ENCODE measurements around the gene SHLD2. TPM values are rescaled to one million over a fixed set of nuclear protein-coding genes. Genes with fewer than 3 reads are reported as not detected.
A peak's percentile ranks its signal among the peaks of the same experiment; 100 is the strongest.
"Not testable (repeated sequence)": the region's sequence is repeated elsewhere in the genome, so short reads cannot be mapped to it uniquely, and the experiment has no call there.

SHLD2 gene
- total and polyA plus RNA-seq, 2 of the 4 experiments (the other 2 are of a cell fraction): 10.6 to 19.9 TPM

DNA sequence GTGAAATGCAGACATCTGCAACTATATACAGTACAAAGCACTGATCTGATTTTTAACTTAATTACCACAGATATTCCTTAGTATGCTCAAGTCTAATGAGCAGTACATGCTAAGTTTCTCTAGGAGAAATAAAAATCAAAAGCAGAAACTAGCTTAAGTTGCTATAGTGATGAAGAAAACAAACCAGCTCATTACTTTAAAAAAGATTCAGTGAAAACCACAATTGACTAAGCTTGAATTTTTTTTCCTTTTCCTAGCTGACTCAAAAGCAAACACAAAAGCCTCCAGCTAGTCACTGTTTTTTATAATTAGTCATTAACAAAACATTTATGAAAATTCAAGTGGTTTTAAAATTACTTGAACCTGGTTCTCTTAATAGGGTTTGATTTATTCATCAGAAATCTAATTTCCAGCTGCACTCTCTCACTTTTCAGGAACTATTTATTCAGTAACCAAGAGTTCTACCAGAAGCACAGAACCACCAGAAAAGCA is 10.7 kb upstream of the SHLD2 start:
- H3K4me1 ChIP-seq (ENCODE audit: control insufficient read depth, insufficient read depth, low read length); H3K23ac ChIP-seq (ENCODE audit: low read depth, low read length); H4K8ac ChIP-seq (ENCODE audit: low read depth in 2 of 2, low read length in 2 of 2); H2BK20ac ChIP-seq (ENCODE audit: low read depth, low read length); H2AK5ac ChIP-seq (ENCODE audit: low read depth, low read length); H2BK15ac ChIP-seq (ENCODE audit: low read depth, low read length); in situ Hi-C loops (cut with MboI; ENCODE audit: low sequenced_read_pairs); H3K9me3 ChIP-seq (ENCODE audit: control insufficient read depth, insufficient read depth, low read length); dilution Hi-C loops (cut with HindIII; ENCODE audit: low sequenced_read_pairs, unreplicated experiment); H4K91ac ChIP-seq (ENCODE audit: insufficient read depth, low read depth, low read length); H3K27me3 ChIP-seq (ENCODE audit: control insufficient read depth, insufficient read depth, low read length); H2AFZ ChIP-seq (replicated peaks; ENCODE audit: low read length, poor library complexity); H3K36me3 ChIP-seq (ENCODE audit: control insufficient read depth, insufficient read depth, low read length); H2BK120ac ChIP-seq (ENCODE audit: low read depth, low read length); H4K5ac ChIP-seq (ENCODE audit: low read depth, low read length); H3K4me3 ChIP-seq (ENCODE audit: insufficient read depth, low read depth, low read length); H3K9ac ChIP-seq (ENCODE audit: low read depth, low read length); H3K4ac ChIP-seq (ENCODE audit: low read depth, low read length); H3K27ac ChIP-seq (ENCODE audit: insufficient read depth, low read length); H3K18ac ChIP-seq (ENCODE audit: low read depth, low read length); H3K56ac ChIP-seq (ENCODE audit: extremely low read depth, insufficient read depth, low read length); H3K14ac ChIP-seq (replicated peaks; ENCODE audit: low read depth, low read length); POLR2A ChIA-PET (ENCODE audit: unreplicated experiment); H2AK9ac ChIP-seq (replicated peaks; ENCODE audit: low read depth, low read length, poor library complexity); BruUV-seq (replicated peaks): not testable (repeated sequence)
- ATAC-seq (ENCODE audit: low read depth): peak; percentile 76
- H2BK5ac ChIP-seq (ENCODE audit: low read depth, low read length, poor library complexity, severe bottlenecking): peak overlapping the region; percentile 90
- CTCF ChIA-PET: interaction anchor here (0.7 kb wide), 1 partner anchor 124 kb away, joined by 6 read pairs; no protein-coding TSS in a partner anchor
- H3K9me1 ChIP-seq (ENCODE audit: insufficient read depth, low read length): peaks cover 14% of the 10 kb centered on the region
- peaks cover 35 to 44% of the 10 kb centered on the region in 2 experiments for H3K79me1 ChIP-seq (ENCODE audit: low read depth in 1 of 2, low read length in 2 of 2)
- TF ChIP-seq FOS (IDR thresholded peaks at IDR 0.05; ENCODE audit: low read depth, low read length): peak; percentile 42; the same call in 1 of the 2 replicates
- intact Hi-C loops (cut with micrococcal nuclease): loop anchor here (1.0 kb wide), 1 partner anchor 10 kb away; the partner anchor contains the start of gene GLUD1
- peak overlapping the region; percentile 26; the same call in 1 of the 2 replicates for H3K4me2 ChIP-seq (ENCODE audit: low read depth, low read length)
- DNase-seq: peak; percentile 87
- peaks cover 21% of the 10 kb centered on the region for H4K20me1 ChIP-seq (ENCODE audit: insufficient read depth, low read length)
